Caki2 (cell line): ENCODE results near the gene TTYH2. TPM values are rescaled to one million over a fixed set of nuclear protein-coding genes. Genes with fewer than 3 reads are reported as not detected.
"Not testable (repeated sequence)": the region's sequence is repeated elsewhere in the genome, so short reads cannot be mapped to it uniquely, and the experiment has no call there.

ENCODE experiments used
- DNase-seq: peaks from one replicate; pipeline ENCODE4 v3.0.0-alpha.2; 2015; ENCODE audit warnings: low read depth
- in situ Hi-C: cut with HindIII; loops from 2 replicates; pipeline ENCODE4 v1.10.0; 2016; ENCODE audit warnings: low sequenced_read_pairs, low pct_unique_long_range_greater_than_20kb, mixed read lengths
- total RNA-seq: library from RNA; depleted of rRNA; stranded (reverse); fragments of >200 nt; shearing (Covaris generic); gene quantifications from 2 replicates; pipeline ENCODE4 v1.2.3, GENCODE V29; 2014; ENCODE audit warnings: low replicate concordance

Gene TTYH2
- total RNA-seq, 1 experiment from 2014 or later: 13.3 TPM

GRCh38 chr17:74271281-74271680, 57.9 kb downstream of the TTYH2 start:
- in situ Hi-C loops: no loop called here
- no peak for DNase-seq

- in situ Hi-C loops: no loop called here
- DNase-seq: no peak
These were observed 58.7 kb downstream of the TTYH2 start for GRCh38 chr17:74271901-74272561.

GRCh38 chr17:74272731-74273201, 59.4 kb downstream of the TTYH2 start:
- DNase-seq: no peak
- in situ Hi-C loops: no loop called here

- no peak for DNase-seq
These were observed 60.8 kb downstream of the TTYH2 start, which contains the start of gene DNAI2 for GRCh38 chr17:74274060-74274708. TSS of gene DNAI2 (plus strand) at chr17:74274234. CDS start at chr17:74281818, 7,584 bp downstream.

GRCh38 chr17:74274709-74275340, 61.5 kb downstream of the TTYH2 start:
- DNase-seq: no peak
- in situ Hi-C loops: no loop called here

More at GRCh38 chr17:74274060-74274708, 60.8 kb downstream of the TTYH2 start, which contains the start of gene DNAI2:
- in situ Hi-C loops: no loop called here

- DNase-seq: no peak
These were observed 62.7 kb downstream of the TTYH2 start for GRCh38 chr17:74276051-74276476.

GRCh38 chr17:74276541-74277009, 63.2 kb downstream of the TTYH2 start:
- in situ Hi-C loops: no loop called here
- DNase-seq: no peak

More at GRCh38 chr17:74276051-74276476, 62.7 kb downstream of the TTYH2 start:
- in situ Hi-C loops: no loop called here

- in situ Hi-C loops: no loop called here
- no peak for DNase-seq
These were observed 64.6 kb downstream of the TTYH2 start for GRCh38 chr17:74277935-74278334.

GRCh38 chr17:74279617-74280016, 66.2 kb downstream of the TTYH2 start:
- in situ Hi-C loops, DNase-seq: not testable (repeated sequence)

GRCh38 chr17:74280093-74280513, 66.7 kb downstream of the TTYH2 start:
- in situ Hi-C loops: no loop called here
- no peak for DNase-seq

- DNase-seq: no peak
These were observed 68.4 kb downstream of the TTYH2 start for GRCh38 chr17:74281799-74282198.

GRCh38 chr17:74282274-74282586, 68.9 kb downstream of the TTYH2 start:
- in situ Hi-C loops: not testable (repeated sequence)

More at GRCh38 chr17:74281799-74282198, 68.4 kb downstream of the TTYH2 start:
- in situ Hi-C loops: no loop called here

GRCh38 chr17:74282587-74283370, 69.4 kb downstream of the TTYH2 start:
- in situ Hi-C loops: no loop called here
- DNase-seq: peak; percentile 66

More at GRCh38 chr17:74282274-74282586, 68.9 kb downstream of the TTYH2 start:
- not testable (repeated sequence) for DNase-seq

GRCh38 chr17:74283371-74283673, 70.0 kb downstream of the TTYH2 start:
- DNase-seq: no peak
- in situ Hi-C loops: no loop called here

- DNase-seq: no peak
- in situ Hi-C loops: no loop called here
These were observed 73.7 kb downstream of the TTYH2 start for GRCh38 chr17:74287031-74287602.

GRCh38 chr17:74288785-74289184, 75.4 kb downstream of the TTYH2 start:
- DNase-seq: peak; percentile 33
- in situ Hi-C loops: no loop called here

GRCh38 chr17:74289688-74290087, 76.3 kb downstream of the TTYH2 start:
- DNase-seq: no peak
- in situ Hi-C loops: loop anchor here (10.0 kb wide), 1 partner anchor 55 kb away; no protein-coding TSS in a partner anchor

GRCh38 chr17:74290340-74290739, 77.0 kb downstream of the TTYH2 start:
- in situ Hi-C loops: loop anchor here (10.0 kb wide), 1 partner anchor 56 kb away; no protein-coding TSS in a partner anchor
- peak; percentile 45 for DNase-seq
